ENCODE data around the gene CLTC.
"Not testable (repeated sequence)": the region's sequence is repeated elsewhere in the genome, so short reads cannot be mapped to it uniquely, and the experiment has no call there.

Gene CLTC

DNA sequence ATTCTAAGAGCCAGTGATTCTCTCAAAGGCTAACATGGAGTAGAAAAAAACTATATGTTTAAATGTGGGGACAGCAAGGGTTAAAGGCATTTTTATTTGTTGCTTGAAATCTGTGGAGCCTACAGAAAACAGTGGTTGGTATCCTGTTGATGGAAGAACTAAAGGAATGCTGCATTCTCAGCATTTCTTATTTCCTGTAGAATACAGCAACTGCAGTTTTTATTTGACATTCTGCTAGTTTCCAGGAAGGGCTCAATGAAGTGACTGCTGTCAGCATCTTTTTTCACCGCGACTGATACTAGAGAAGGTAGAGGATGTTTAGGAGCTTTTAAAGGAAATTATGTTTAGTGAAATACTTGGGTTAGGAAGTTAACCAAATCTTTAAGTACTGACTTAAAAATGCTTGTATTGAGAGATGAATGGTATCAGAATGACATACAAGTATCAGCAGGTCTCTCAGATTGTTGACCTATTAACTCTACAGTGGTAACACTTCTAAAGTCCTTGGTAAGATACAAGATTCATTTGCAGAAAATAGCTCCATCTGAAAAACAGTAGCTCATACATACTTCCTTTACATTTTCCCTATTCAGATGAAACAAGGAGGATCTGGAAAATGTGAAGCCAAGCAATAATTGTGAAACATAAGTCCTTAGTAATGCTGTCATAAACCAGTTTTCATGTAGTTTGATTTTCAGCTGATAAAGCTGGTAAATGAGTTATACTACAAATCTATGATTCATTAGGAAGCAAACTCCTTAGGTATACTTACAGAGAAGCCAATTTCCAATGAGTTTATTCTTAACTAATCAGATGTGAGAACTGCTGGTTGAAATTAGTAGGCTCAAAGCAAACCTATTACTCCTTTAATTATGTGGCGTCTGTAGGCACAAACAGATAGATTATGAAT, 15.2 kb downstream of the CLTC start:
- DNase-seq (ENCODE audit: low read depth in 2 of 2), result no peak

DNA sequence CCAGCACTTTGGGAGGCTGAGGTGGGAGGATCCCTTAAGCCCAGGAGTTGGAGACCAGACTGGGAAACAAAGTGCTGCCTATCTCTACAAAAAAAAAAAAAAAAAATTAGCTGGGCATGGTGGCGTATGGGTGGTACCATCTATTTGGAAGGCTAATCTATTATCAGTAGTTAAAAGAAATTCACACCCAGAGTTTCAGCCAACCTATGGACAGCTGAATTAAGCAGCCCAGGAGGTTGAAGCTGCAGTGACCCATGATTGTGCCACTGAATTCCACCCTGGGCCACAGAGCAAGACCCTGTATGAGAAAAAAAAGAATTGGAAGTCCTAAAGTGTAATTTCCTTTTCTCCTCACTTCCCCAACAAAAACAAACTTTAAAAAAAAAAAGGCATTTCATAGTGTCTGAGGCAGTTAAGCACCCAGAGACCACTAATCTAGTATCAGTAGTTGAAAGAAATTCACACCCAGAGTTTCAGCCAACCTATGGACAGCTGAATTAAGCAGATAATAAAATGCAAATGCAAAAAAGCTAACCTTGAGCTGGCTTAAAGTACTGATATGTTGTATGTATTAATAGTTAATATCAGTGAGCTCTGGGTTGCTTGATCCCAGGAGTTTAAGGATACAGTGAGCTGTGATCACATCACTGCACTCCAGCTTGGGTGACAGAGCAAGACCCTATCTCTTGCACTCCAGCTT, 18.1 kb downstream of the CLTC start:
- no peak for DNase-seq (ENCODE audit: low read depth in 2 of 2)

DNA sequence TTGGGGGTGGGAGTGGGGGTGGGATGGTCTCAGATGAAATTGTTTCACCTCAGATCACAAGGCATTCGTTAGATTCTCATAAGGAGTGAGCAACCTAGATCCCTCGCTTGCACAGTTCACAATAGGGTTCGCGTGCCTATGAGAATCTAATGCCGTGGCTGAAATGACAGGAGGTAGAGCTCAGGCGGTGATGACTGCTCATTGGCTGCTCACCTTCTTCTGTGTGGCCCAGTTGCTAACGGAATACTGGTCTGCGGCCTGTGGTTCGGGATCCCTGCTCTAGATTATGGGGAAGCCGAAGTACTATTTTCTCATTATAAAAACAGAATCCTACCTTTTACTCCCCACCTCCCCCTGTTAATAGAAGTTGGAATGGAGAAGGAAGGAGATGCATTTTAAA, 18.9 kb downstream of the CLTC start:
- no peak for DNase-seq (ENCODE audit: low read depth in 2 of 2)

- no peak for DNase-seq (ENCODE audit: low read depth in 2 of 2)
Observed at GRCh38 chr17:59641799-59642484, 22.2 kb downstream of the CLTC start.

GRCh38 chr17:59642565-59642964, 22.9 kb downstream of the CLTC start:
- DNase-seq (ENCODE audit: low read depth in 2 of 2), result no peak

DNA sequence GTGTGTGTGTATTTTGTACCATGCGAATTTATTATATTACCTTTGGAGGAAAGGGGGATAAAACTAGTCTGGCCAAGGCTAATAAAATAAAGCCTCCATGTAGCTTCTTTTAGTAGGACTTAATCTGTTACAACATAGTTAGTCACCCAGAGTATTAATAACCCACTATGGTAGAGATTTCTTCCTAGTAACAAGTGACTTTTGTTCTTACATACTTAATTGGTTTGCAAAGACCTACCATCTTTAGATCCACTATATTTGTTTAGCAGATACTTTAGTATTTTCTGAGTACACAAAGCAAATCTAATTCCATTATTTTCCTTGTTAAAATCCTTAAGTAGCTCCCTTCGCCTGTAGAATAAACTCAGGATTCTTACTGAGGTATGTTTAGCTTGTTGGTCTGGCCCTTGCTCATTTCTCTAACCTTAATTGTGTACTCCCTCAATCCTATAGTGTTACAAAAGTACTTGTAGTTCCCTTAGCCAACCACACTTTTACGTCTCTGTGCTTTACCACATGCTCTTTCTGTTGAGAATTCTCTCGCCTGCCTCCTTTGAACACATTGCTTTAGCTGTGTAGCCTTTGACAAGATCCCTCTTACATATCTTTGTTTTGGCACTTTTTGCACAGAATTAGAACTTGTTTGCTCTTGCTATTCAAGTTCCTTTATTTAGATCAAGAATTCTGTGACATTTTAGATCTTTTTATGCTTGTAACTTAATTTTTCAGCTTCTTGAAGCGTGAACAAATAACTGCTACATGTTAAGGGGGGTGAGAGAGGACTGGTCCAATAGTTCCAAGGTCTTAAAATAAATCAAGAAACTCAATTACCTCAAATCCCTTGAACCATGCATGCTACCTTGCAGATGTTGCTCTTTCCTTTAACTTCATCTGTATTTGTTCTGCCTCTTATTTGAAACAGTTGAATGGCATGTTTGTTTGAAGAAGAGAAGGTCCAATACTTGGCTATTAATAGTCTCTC, 23.8 kb downstream of the CLTC start:
- no peak for DNase-seq (ENCODE audit: low read depth in 2 of 2)

DNA sequence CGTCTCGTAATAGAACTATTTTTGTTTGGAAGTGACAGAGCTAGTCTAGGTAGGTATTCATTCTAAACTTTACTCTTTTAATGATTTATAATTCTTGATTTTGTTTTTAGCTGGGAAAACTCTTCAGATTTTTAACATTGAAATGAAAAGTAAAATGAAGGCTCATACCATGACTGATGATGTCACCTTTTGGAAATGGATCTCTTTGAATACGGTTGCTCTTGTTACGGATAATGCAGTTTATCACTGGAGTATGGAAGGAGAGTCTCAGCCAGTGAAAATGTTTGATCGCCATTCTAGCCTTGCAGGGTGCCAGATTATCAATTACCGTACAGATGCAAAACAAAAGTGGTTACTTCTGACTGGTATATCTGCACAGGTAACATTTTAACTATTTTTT, 27.6 kb downstream of the CLTC start:
- no peak for DNase-seq (ENCODE audit: low read depth in 2 of 2)

DNA sequence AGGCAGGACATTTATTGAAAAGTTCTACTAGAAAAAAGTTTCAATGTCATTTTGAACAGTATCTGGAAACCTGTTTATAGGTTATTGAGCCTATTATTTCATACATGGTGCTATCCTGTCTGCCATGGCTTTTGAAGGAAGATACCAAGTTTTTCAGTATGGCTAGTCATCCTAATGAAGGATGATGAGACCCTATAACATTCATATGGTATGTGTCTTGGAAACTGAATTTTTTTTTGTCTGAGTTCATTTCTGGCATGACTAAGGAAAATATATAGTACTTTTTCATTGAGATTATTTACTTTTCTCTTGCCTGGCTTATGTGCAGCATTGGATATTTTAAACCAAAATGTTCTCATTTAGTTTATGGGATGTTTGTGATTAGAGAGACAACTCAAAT, 30.2 kb downstream of the CLTC start:
- no peak for DNase-seq (ENCODE audit: low read depth in 2 of 2)

GRCh38 chr17:59650642-59651041, 30.9 kb downstream of the CLTC start:
- no peak for DNase-seq (ENCODE audit: low read depth in 2 of 2)

GRCh38 chr17:59651346-59651745, 31.7 kb downstream of the CLTC start:
- DNase-seq (ENCODE audit: low read depth in 2 of 2), result no peak

DNA sequence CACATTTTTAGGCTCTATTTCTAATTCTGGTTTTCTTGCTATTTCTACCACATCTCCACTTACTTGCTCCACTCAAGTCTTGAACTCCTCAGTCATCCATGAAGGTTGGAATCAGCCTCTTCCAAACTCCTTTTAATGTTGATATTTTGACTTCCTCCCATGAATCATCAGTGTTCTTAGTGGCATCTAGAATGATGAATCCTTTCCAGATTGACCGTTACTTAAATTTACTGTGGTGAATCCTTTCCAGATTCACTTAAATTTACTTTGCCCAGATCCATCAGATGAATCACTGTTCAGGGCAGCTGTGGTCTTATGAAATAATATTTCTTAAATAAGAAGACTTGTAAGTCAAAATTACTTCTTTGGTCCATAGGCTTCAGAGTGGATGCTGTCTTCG, 32.4 kb downstream of the CLTC start:
- DNase-seq (ENCODE audit: low read depth in 2 of 2), result no peak

- DNase-seq (ENCODE audit: low read depth in 2 of 2), result not testable (repeated sequence)
Observed at GRCh38 chr17:59656624-59657023, 36.9 kb downstream of the CLTC start.

- no peak for DNase-seq (ENCODE audit: low read depth in 2 of 2)
Observed at GRCh38 chr17:59666235-59666634, 46.5 kb downstream of the CLTC start.

DNA sequence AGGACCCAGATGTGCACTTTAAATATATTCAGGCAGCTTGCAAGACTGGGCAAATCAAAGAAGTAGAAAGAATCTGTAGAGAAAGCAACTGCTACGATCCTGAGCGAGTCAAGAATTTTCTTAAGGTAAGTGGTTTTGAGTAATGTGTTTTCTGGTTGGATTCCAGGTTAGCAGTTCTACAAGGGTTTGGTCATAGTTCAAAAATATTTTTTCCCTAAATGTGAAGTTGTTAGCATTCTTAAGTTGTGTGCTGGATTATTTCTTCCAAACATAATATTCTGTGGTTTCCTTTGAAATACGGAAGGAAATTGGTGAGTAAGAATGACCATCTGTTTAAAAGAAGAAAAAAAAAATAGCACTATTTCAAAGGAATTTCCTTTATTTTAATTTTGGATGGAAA, 49.1 kb downstream of the CLTC start:
- peak; percentile 88 to 91 for DNase-seq (ENCODE audit: low read depth in 2 of 2)

DNA sequence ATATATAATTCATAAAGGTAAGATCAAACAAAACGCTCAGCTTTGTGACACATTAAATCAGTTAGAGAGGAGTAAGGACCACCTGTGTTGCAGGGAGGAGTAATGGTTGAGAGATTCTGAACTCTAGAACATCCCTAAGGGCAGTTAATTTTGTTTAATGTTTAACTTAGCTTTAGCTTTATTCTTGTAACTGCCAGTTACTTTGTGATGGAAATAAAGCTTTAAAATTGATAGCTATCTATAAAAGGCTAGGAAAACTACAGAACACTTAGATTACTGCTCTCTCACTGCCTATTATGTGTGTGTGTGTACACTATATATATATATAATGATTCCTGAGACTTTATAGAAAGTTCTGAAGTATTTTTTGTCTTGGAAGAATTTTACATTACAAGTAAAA, 49.7 kb downstream of the CLTC start:
- DNase-seq (ENCODE audit: low read depth in 2 of 2), result no peak

DNA sequence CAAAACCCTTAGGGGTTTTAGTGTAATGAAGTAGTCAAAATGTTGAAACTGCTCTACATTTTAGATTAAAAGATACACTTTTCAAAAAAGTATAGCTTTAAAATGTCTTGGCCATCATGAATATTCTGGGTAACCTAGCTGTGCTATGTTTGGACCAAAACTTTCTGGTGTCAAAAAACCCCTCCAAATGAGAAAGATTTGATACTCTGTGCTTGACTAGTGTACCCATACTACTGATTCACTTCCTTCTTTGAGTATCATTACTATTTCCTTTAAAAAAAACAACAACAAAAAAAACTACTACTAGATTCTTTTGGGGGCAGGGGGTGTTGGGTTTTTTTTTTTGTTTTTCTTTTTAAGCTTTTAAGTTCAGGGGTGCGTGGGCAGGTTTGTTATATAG, 50.2 kb downstream of the CLTC start:
- no peak for DNase-seq (ENCODE audit: low read depth in 2 of 2)

- DNase-seq (ENCODE audit: low read depth in 2 of 2), result no peak
Observed at GRCh38 chr17:59671386-59671785, 51.7 kb downstream of the CLTC start.

DNA sequence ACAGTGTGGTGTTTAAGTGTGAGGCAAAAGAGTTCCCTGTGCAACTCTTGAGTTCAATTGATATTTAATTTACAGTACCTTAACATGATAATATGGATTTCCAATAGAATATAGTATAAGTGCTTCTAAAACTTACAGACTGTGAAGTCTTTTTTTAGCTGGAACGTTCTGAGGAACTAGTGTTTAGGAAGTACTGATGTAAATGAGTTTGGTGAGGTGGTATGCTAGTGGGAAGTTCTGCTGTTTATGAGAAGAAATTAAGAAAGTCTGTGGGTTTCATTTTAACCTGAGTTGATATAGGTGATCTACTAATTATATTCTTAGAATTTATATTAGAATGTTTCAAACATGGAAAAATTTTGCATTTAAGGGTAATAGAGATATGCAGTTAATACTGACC, 55.5 kb downstream of the CLTC start:
- DNase-seq (ENCODE audit: low read depth in 2 of 2), result no peak

GRCh38 chr17:59676716-59677115, 57.0 kb downstream of the CLTC start:
- peak; percentile 42 to 46 for DNase-seq (ENCODE audit: low read depth in 2 of 2)

DNA sequence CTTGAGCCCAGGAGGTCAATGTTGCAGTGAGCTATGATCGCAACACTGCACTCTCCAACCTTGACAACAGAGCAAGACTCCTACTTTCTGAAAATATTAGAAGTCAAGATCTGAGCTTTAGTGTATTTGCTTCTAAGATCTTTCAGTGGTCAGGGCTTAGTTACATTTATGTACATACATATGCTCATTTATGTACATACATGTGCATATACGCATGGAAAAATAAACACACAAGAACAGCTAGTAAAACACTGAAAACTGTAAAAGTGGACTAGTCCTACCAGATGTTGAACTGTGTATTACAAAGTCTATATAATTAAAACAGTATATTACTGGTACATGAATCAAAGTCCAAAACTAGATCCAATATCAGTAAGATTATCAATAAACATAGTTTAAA, 59.2 kb downstream of the CLTC start:
- no peak for DNase-seq (ENCODE audit: low read depth in 2 of 2)

DNA sequence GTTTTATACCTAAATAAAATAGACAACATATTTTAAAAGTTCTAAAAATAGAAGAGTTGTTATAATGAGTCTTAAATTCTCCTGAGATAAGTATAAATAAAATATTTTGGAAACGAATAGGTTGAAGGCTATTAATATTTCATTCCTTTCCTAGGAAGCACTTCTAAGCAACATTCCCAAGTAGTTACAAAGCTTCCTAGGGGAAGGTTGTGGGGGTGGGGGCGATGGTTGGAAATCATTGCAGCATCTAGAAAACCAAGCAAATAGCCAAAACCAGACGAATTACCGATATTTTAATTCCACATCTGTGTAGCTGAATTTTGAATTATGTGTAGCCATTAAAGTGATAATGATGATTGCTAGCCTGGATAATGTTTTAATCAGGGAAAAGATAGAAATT, 60.6 kb downstream of the CLTC start:
- peak; percentile 25 for DNase-seq (ENCODE audit: low read depth in 2 of 2)

All from fibroblast of skin of left quadriceps (primary cell).